GM23338 (cell line): ENCODE measurements around the gene ZNF366. TPM values are rescaled to one million over a fixed set of nuclear protein-coding genes. Genes with fewer than 3 reads are reported as not detected.

Experiments
- ATAC-seq: fragments of 200-7000 bp; cut with Tn5 transposase; 3 replicates; pipeline ENCODE4 v1.9.1; 2020
- DNase-seq: peaks from one replicate; pipeline ENCODE4 v3.0.0-alpha.2; 2015; ENCODE audit warnings: low spot score
- H2AFZ ChIP-seq: fragments of 200-600 bp; sonication (generic); 2 replicates; pipeline ENCODE4 v1.8.0; 2016; ENCODE audit warnings: antibody characterized with exemption, mild to moderate bottlenecking, moderate library complexity
- H3F3A ChIP-seq: fragments of 200-600 bp; sonication (generic); replicated peaks from 2 replicates; pipeline ENCODE4 v1.8.0; 2017; ENCODE audit warnings: antibody characterized with exemption, mixed run types, low read depth
- H3K27ac ChIP-seq: fragments of 200-600 bp; sonication (generic); 2 replicates; pipeline ENCODE4 v1.6.1; 2016; ENCODE audit warnings: low read depth
- H3K27me3 ChIP-seq: fragments of 200-600 bp; sonication (generic); 2 replicates; pipeline ENCODE4 v1.8.0; 2016; ENCODE audit warnings: mild to moderate bottlenecking, mixed run types, moderate library complexity; ENCODE audit not compliant: insufficient read depth
- H3K36me3 ChIP-seq: fragments of 200-600 bp; sonication (generic); 2 replicates; pipeline ENCODE4 v1.8.0; 2016; ENCODE audit warnings: mild to moderate bottlenecking; ENCODE audit not compliant: insufficient read depth
- H3K4me1 ChIP-seq: fragments of 200-600 bp; sonication (generic); 2 replicates; pipeline ENCODE4 v1.8.0; 2016; ENCODE audit warnings: mild to moderate bottlenecking, moderate library complexity; ENCODE audit not compliant: insufficient read depth
- H3K4me2 ChIP-seq: fragments of 200-600 bp; sonication (generic); 2 replicates; pipeline ENCODE4 v1.7.1; 2017; ENCODE audit warnings: mixed run types
- H3K4me3 ChIP-seq: fragments of 200-600 bp; sonication (generic); 2 replicates; pipeline ENCODE4 v1.6.1; 2016; ENCODE audit warnings: mixed run types
- H3K79me2 ChIP-seq: fragments of 200-600 bp; sonication (generic); replicated peaks from 2 replicates; pipeline ENCODE4 v1.8.0; 2017; ENCODE audit warnings: mild to moderate bottlenecking; ENCODE audit not compliant: insufficient read depth
- H3K9me2 ChIP-seq: fragments of 200-600 bp; sonication (generic); 2 replicates; pipeline ENCODE4 v1.8.0; 2017; ENCODE audit not compliant: insufficient read depth
- H4K20me1 ChIP-seq: fragments of 200-600 bp; sonication (generic); replicated peaks from 2 replicates; pipeline ENCODE4 v1.8.0; 2017; ENCODE audit warnings: mild to moderate bottlenecking; ENCODE audit not compliant: insufficient read depth
- H3K27ac Mint-ChIP-seq: 2 replicates; pipeline ENCODE4 v1.8.0; 2020; ENCODE audit warnings: inconsistent platforms, mild to moderate bottlenecking, moderate library complexity, mixed read lengths
- H3K27me3 Mint-ChIP-seq: 3 replicates; pipeline ENCODE4 v1.8.0; 2022; ENCODE audit warnings: low read depth, mild to moderate bottlenecking, moderate library complexity, mixed read lengths, inconsistent platforms; ENCODE audit not compliant: insufficient read depth, poor library complexity
- H3K36me3 Mint-ChIP-seq: 3 replicates; pipeline ENCODE4 v1.8.0; 2021; ENCODE audit warnings: low read depth, mild to moderate bottlenecking, inconsistent platforms, moderate library complexity, mixed read lengths
- H3K4me1 Mint-ChIP-seq: 3 replicates; pipeline ENCODE4 v1.8.0; 2020; ENCODE audit warnings: mild to moderate bottlenecking, inconsistent platforms, mixed read lengths
- H3K4me3 Mint-ChIP-seq: 3 replicates; pipeline ENCODE4 v1.8.0; 2021; ENCODE audit warnings: moderate library complexity, mild to moderate bottlenecking, inconsistent platforms, mixed read lengths
- H3K9me3 Mint-ChIP-seq: 3 replicates; pipeline ENCODE4 v1.8.0; 2020; ENCODE audit warnings: moderate library complexity, mild to moderate bottlenecking, inconsistent platforms, mixed read lengths
- CREB1 ChIP-seq: fragments of 250-450 bp; sonication (Bioruptor Pico); IDR thresholded peaks from 2 replicates; pipeline ENCODE4 v1.5.0; 2020; ENCODE audit warnings: low read depth, mild to moderate bottlenecking, moderate library complexity
- CTCF ChIP-seq, 2 experiments: fragments of 200-600 bp in 1 of 2; sonication (generic) in 1 of 2; conservative IDR thresholded peaks; 2 replicates each; pipeline versions ENCODE4 v1.5.1 to v1.6.1; 2016 to 2017; ENCODE audit warnings: antibody characterized with exemption in 2 of 2, low read depth in 2 of 2, mild to moderate bottlenecking in 2 of 2, moderate library complexity in 1 of 2
- EZH2 ChIP-seq: fragments of 200-600 bp; sonication (generic); IDR thresholded peaks from one replicate; pipeline ENCODE4 v1.8.0; 2017; ENCODE audit warnings: antibody characterized with exemption, mild to moderate bottlenecking, low read depth; ENCODE audit not compliant: unreplicated experiment
- EZH2phosphoT487 ChIP-seq: fragments of 200-600 bp; sonication (generic); IDR thresholded peaks from one replicate; pipeline ENCODE4 v1.8.1; 2018; ENCODE audit warnings: antibody characterized with exemption; ENCODE audit not compliant: unreplicated experiment
- JUNB ChIP-seq: IDR thresholded peaks from one replicate; pipeline ENCODE4 v1.6.1; 2016; ENCODE audit warnings: antibody characterized with exemption; ENCODE audit not compliant: unreplicated experiment
- NANOG ChIP-seq: IDR thresholded peaks from 2 replicates; pipeline ENCODE4 v1.6.1; 2016; ENCODE audit warnings: antibody characterized with exemption, borderline replicate concordance
- POLR2AphosphoS5 ChIP-seq: IDR thresholded peaks from 2 replicates; pipeline ENCODE4 v1.6.1; 2016; ENCODE audit warnings: antibody characterized with exemption, low read depth
- REST ChIP-seq: IDR thresholded peaks from one replicate; pipeline ENCODE4 v1.6.1; 2018; ENCODE audit warnings: antibody characterized with exemption; ENCODE audit not compliant: unreplicated experiment
- STAT1 ChIP-seq: IDR thresholded peaks from one replicate; pipeline ENCODE4 v1.6.1; 2016; ENCODE audit warnings: antibody characterized with exemption; ENCODE audit not compliant: unreplicated experiment
- ZNF114 ChIP-seq: fragments of 250-450 bp; sonication (Bioruptor Pico); IDR thresholded peaks from 2 replicates; pipeline ENCODE4 v1.5.0; 2020; ENCODE audit warnings: mild to moderate bottlenecking, moderate library complexity
- ZNF331 ChIP-seq: fragments of 250-450 bp; sonication (Bioruptor Pico); IDR thresholded peaks from 2 replicates; pipeline ENCODE4 v1.5.0; 2020; ENCODE audit warnings: low read depth, mild to moderate bottlenecking, moderate library complexity
- polyA plus RNA-seq: library from polyadenylated mRNA; unstranded; fragments of >200 nt; fragmentation: Nextera tagmentation; extraction: Ambion mirVana; gene quantifications from 2 replicates; pipeline ENCODE4 v1.2.1, GENCODE V29; 2016
- total RNA-seq: library from RNA; depleted of rRNA; stranded (reverse); fragments of >200 nt; shearing (Covaris generic); gene quantifications from 2 replicates; pipeline ENCODE4 v1.2.3, GENCODE V29; 2014
- TF ChIP-seq, protein P1 (sequence below): IDR thresholded peaks from 2 replicates; pipeline ENCODE4 v1.6.1; 2016; ENCODE audit warnings: antibody characterized with exemption
- TF ChIP-seq, protein P2 (sequence below): fragments of 250-450 bp; sonication (Bioruptor Pico); IDR thresholded peaks from 2 replicates; pipeline ENCODE4 v1.5.0; 2020; ENCODE audit warnings: mild to moderate bottlenecking, moderate library complexity

The ZNF366 gene
- total and polyA plus RNA-seq, 2 experiments from 2014 or later = not detected

- no peak overlapping the region for H3K4me2 ChIP-seq
- DNase-seq (no peak), ATAC-seq (no peak)
- peaks cover 5% of the 10 kb centered on the region; the same call in 1 of the 3 replicates for H3K4me1 Mint-ChIP-seq
- H3K4me1 ChIP-seq = no peaks in the 10 kb centered on the region
- H3K27me3 ChIP-seq = no peaks in the 10 kb centered on the region
- H3K36me3 Mint-ChIP-seq = no peaks in the 10 kb centered on the region
- no peak overlapping the region for H3K27ac ChIP-seq
- H3K4me3 Mint-ChIP-seq = no peak overlapping the region
- H2AFZ ChIP-seq = no peak overlapping the region
- no peaks in the 10 kb centered on the region for H3K79me2 ChIP-seq
- no peak overlapping the region for H3K27ac Mint-ChIP-seq
- no peak overlapping the region for H3K4me3 ChIP-seq
- H4K20me1 ChIP-seq = no peaks in the 10 kb centered on the region
- H3K27me3 Mint-ChIP-seq = no peaks in the 10 kb centered on the region
- no peaks in the 10 kb centered on the region for H3K36me3 ChIP-seq
- TF ChIP-seq CREB1 (no peak), EZH2 (no peak), ZNF114 (CRISPR knock-in tag) (no peak), POLR2AphosphoS5 (no peak), EZH2phosphoT487 (no peak), ZNF331 (no peak), STAT1 (no peak), JUNB (no peak), REST (no peak), CTCF (conservative IDR thresholded peaks at IDR 0.05; ENCODE audit: low read depth in 2 of 2) (no peak), NANOG (no peak)
- TF ChIP-seq, protein P1, sequence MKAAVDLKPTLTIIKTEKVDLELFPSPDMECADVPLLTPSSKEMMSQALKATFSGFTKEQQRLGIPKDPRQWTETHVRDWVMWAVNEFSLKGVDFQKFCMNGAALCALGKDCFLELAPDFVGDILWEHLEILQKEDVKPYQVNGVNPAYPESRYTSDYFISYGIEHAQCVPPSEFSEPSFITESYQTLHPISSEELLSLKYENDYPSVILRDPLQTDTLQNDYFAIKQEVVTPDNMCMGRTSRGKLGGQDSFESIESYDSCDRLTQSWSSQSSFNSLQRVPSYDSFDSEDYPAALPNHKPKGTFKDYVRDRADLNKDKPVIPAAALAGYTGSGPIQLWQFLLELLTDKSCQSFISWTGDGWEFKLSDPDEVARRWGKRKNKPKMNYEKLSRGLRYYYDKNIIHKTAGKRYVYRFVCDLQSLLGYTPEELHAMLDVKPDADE = no peak
- TF ChIP-seq, protein P2, sequence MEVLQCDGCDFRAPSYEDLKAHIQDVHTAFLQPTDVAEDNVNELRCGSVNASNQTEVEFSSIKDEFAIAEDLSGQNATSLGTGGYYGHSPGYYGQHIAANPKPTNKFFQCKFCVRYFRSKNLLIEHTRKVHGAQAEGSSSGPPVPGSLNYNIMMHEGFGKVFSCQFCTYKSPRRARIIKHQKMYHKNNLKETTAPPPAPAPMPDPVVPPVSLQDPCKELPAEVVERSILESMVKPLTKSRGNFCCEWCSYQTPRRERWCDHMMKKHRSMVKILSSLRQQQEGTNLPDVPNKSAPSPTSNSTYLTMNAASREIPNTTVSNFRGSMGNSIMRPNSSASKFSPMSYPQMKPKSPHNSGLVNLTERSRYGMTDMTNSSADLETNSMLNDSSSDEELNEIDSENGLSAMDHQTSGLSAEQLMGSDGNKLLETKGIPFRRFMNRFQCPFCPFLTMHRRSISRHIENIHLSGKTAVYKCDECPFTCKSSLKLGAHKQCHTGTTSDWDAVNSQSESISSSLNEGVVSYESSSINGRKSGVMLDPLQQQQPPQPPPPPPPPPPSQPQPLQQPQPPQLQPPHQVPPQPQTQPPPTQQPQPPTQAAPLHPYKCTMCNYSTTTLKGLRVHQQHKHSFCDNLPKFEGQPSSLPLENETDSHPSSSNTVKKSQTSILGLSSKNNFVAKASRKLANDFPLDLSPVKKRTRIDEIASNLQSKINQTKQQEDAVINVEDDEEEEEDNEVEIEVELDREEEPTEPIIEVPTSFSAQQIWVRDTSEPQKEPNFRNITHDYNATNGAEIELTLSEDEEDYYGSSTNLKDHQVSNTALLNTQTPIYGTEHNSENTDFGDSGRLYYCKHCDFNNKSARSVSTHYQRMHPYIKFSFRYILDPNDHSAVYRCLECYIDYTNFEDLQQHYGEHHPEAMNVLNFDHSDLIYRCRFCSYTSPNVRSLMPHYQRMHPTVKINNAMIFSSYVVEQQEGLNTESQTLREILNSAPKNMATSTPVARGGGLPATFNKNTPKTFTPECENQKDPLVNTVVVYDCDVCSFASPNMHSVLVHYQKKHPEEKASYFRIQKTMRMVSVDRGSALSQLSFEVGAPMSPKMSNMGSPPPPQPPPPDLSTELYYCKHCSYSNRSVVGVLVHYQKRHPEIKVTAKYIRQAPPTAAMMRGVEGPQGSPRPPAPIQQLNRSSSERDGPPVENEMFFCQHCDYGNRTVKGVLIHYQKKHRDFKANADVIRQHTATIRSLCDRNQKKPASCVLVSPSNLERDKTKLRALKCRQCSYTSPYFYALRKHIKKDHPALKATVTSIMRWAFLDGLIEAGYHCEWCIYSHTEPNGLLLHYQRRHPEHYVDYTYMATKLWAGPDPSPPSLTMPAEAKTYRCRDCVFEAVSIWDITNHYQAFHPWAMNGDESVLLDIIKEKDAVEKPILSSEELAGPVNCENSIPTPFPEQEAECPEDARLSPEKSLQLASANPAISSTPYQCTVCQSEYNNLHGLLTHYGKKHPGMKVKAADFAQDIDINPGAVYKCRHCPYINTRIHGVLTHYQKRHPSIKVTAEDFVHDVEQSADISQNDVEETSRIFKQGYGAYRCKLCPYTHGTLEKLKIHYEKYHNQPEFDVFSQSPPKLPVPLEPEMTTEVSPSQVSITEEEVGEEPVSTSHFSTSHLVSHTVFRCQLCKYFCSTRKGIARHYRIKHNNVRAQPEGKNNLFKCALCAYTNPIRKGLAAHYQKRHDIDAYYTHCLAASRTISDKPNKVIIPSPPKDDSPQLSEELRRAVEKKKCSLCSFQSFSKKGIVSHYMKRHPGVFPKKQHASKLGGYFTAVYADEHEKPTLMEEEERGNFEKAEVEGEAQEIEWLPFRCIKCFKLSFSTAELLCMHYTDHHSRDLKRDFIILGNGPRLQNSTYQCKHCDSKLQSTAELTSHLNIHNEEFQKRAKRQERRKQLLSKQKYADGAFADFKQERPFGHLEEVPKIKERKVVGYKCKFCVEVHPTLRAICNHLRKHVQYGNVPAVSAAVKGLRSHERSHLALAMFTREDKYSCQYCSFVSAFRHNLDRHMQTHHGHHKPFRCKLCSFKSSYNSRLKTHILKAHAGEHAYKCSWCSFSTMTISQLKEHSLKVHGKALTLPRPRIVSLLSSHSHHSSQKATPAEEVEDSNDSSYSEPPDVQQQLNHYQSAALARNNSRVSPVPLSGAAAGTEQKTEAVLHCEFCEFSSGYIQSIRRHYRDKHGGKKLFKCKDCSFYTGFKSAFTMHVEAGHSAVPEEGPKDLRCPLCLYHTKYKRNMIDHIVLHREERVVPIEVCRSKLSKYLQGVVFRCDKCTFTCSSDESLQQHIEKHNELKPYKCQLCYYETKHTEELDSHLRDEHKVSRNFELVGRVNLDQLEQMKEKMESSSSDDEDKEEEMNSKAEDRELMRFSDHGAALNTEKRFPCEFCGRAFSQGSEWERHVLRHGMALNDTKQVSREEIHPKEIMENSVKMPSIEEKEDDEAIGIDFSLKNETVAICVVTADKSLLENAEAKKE (CRISPR knock-in tag) = no peak
- H3K9me2 ChIP-seq = peaks cover 3% of the 10 kb centered on the region; the same call in 1 of the 2 replicates
- H3K9me3 Mint-ChIP-seq = no peaks in the 10 kb centered on the region
- no peaks in the 10 kb centered on the region for H3F3A ChIP-seq
Observed at GRCh38 chr5:72543365-72543764, 36.2 kb upstream of the ZNF366 start.
